Gastrocnemius medialis (tissue), 4 donors: ENCODE measurements around the gene LRP11. TPM values are rescaled to one million over a fixed set of nuclear protein-coding genes. Genes with fewer than 3 reads are reported as not detected.

Experiments
- ATAC-seq, 2 donors: fragments of 150-250 bp; one replicate each; pipeline ENCODE4 v1.9.1; 2016
- DNase-seq, 2 donors: peaks; one replicate each; pipeline ENCODE4 v3.0.0-alpha.2; 2019
- H3K27ac ChIP-seq, 4 donors: fragments of 200-600 bp; sonication (generic); 1 replicate in 1 of 4; 2 replicates in 3 of 4; pipeline ENCODE4 v1.5.1; 2016 to 2018; ENCODE audit warnings: mild to moderate bottlenecking in 2 of 4, moderate library complexity in 1 of 4
- H3K27me3 ChIP-seq, 3 donors: fragments of 200-600 bp; sonication (generic) in 2 of 3; 1 replicate in 1 of 3; 2 replicates in 2 of 3; pipeline versions ENCODE4 v1.5.1 to v1.6.0; 2016 to 2019; ENCODE audit warnings: mild to moderate bottlenecking in 1 of 3, moderate library complexity in 1 of 3
- H3K36me3 ChIP-seq, 2 donors: fragments of 200-600 bp; sonication (generic) in 1 of 2; one replicate each; pipeline ENCODE4 v1.5.1; 2017 to 2018
- H3K4me1 ChIP-seq, 2 donors: fragments of 200-600 bp; sonication (generic) in 1 of 2; one replicate each; pipeline ENCODE4 v1.5.1; 2016 to 2017; ENCODE audit warnings: mild to moderate bottlenecking in 2 of 2
- H3K4me3 ChIP-seq, 4 donors: fragments of 200-600 bp; sonication (generic) in 3 of 4; 1 replicate in 1 of 4; 2 replicates in 3 of 4; pipeline ENCODE4 v1.5.1; 2016 to 2019; ENCODE audit warnings: mild to moderate bottlenecking in 2 of 4
- H3K9me3 ChIP-seq, 3 donors: fragments of 200-600 bp; sonication (generic) in 2 of 3; 1 replicate in 1 of 3; 2 replicates in 2 of 3; pipeline ENCODE4 v1.5.1; 2016 to 2019
- POLR2A ChIP-seq, 2 donors: fragments of 450-650 bp; IDR thresholded peaks; one replicate each; pipeline ENCODE4 v1.6.1; 2017; ENCODE audit warnings: antibody characterized with exemption in 2 of 2, mild to moderate bottlenecking in 2 of 2, moderate library complexity in 2 of 2
- in situ Hi-C, 4 donors: fragments of 200-750 bp; cut with MboI; loops; one replicate each; pipeline versions ENCODE4 v1.15.0 to v1.8.0; 2017; ENCODE audit warnings: low sequenced_read_pairs in 4 of 4
- intact Hi-C: fragments of 100-400 bp; cut with DNase I; formaldehyde crosslinking; loops from one replicate; pipeline ENCODE4 v1.15.1; 2023; ENCODE audit warnings: low total_unique reads
- total RNA-seq, 4 donors: library from RNA; depleted of rRNA; stranded (reverse); fragments of >200 nt; gene quantifications; one replicate each; pipeline versions ENCODE4 v1.1.0 to v1.2.3, GENCODE V29; 2016
- TF ChIP-seq, protein P1 (sequence below), 5 experiments: fragments of 450-650 bp in 3 of 5; fragments of 200-600 bp in 2 of 5; sonication (generic) in 2 of 5; IDR thresholded peaks in 4 of 5; conservative IDR thresholded peaks in 1 of 5; 1 replicate in 4 of 5; 2 replicates in 1 of 5; pipeline ENCODE4 v1.5.1; 2016 to 2019; ENCODE audit warnings: antibody characterized with exemption in 5 of 5, mild to moderate bottlenecking in 3 of 5, moderate library complexity in 3 of 5

Gene LRP11
- total RNA-seq, 4 donors from 2014 or later: 5.5 to 19.8 (median 6.1) TPM

DNA sequence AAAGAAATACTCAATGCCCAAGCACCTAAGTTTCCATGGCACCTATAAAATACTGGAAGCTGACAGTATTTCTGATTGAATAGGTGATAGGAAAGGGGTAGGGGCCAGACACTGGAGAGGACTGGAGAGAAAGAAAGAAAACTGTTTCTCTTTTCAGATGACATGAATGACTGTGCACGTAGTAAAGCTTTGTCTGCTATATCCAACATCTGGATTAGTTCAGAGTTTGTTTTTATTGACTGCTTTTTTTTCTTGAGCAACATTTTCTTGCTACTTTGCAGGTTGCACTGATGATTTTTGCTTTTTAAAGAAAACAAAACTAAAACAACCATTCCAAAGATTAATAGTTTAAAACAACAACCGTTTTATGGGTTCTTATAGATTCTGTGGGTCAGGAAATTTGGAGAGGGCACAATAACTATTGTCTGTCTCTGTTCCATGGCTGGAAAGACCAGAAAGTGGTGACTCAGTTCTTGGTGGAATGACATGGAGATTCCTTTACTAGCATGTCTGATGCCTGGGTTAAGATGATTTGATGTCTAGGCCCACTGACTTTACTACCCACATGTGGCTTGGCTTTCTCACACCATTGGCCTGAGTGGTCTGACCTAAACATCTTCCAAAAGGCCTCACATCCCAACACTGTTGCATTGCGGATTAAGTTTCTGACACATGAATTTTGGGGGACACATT is 12.2 kb upstream of the LRP11 start:
- Histone ChIP-seq H3K4me3 (no peak overlapping the region), H3K27ac (no peak overlapping the region), H3K9me3 (no peaks in the 10 kb centered on the region), H3K27me3 (no peaks in the 10 kb centered on the region), H3K36me3 (no peaks in the 10 kb centered on the region), H3K4me1 (no peaks in the 10 kb centered on the region)
- TF ChIP-seq, protein P1, sequence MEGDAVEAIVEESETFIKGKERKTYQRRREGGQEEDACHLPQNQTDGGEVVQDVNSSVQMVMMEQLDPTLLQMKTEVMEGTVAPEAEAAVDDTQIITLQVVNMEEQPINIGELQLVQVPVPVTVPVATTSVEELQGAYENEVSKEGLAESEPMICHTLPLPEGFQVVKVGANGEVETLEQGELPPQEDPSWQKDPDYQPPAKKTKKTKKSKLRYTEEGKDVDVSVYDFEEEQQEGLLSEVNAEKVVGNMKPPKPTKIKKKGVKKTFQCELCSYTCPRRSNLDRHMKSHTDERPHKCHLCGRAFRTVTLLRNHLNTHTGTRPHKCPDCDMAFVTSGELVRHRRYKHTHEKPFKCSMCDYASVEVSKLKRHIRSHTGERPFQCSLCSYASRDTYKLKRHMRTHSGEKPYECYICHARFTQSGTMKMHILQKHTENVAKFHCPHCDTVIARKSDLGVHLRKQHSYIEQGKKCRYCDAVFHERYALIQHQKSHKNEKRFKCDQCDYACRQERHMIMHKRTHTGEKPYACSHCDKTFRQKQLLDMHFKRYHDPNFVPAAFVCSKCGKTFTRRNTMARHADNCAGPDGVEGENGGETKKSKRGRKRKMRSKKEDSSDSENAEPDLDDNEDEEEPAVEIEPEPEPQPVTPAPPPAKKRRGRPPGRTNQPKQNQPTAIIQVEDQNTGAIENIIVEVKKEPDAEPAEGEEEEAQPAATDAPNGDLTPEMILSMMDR (IDR thresholded peaks at IDR 0.05 in 4 of 5, conservative IDR thresholded peaks at IDR 0.05 in 1 of 5): no peak
- no peak for TF ChIP-seq POLR2A (IDR thresholded peaks at IDR 0.05)
- intact Hi-C loops: no loop called here
- ATAC-seq (no peak), DNase-seq (no peak)
- in situ Hi-C loops: no loop called here

DNA sequence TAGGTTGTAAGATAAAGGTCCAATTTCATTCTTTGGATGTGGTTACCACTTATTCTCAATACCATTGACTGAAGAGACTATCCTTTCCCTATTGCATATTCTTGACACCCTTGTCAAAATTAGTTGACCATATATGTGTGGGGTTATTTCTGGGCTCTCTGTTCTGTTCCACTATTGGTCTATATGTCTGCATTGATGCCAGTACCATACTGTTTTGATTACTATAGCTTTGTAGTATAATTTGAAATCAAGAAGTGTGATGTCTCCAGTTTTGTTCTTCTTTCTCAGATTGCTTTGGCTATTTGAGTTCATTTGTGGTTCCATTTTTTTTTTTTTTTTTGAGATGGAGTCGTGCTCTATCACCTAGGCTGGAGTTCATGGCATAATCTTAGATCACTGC is 8.1 kb upstream of the LRP11 start:
- Histone ChIP-seq H3K4me3 (no peak overlapping the region), H3K27ac (no peak overlapping the region), H3K27me3 (no peaks in the 10 kb centered on the region), H3K9me3 (no peaks in the 10 kb centered on the region), H3K36me3 (no peaks in the 10 kb centered on the region), H3K4me1 (no peaks in the 10 kb centered on the region)
- ATAC-seq: no peak
- intact Hi-C loops (no loop called here), in situ Hi-C loops (no loop called here)
- DNase-seq: no peak
- TF ChIP-seq POLR2A (IDR thresholded peaks at IDR 0.05): no peak
- TF ChIP-seq, protein P1 (IDR thresholded peaks at IDR 0.05 in 4 of 5, conservative IDR thresholded peaks at IDR 0.05 in 1 of 5): no peak

DNA sequence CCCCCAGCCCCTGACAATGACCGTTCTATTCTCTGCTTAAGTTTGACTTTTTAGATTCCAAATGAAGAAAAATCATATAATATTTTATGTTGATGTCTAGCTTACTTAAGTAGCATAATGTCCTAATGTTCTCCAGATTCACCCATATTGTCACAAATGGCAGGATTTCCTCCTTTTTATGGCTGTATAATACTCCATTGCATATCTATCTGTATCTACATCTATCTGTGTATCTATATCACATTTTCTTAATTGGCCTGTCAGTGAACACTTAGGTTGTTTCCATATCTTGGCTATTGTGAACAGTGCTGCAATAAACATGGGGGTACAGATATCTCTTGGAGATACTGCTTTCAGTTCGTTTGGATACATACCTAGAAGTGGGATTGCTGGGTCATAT is 7.0 kb upstream of the LRP11 start:
- TF ChIP-seq POLR2A (IDR thresholded peaks at IDR 0.05): no peak
- TF ChIP-seq, protein P1 (IDR thresholded peaks at IDR 0.05 in 4 of 5, conservative IDR thresholded peaks at IDR 0.05 in 1 of 5): no peak
- Histone ChIP-seq H3K4me1 (no peaks in the 10 kb centered on the region), H3K9me3 (no peaks in the 10 kb centered on the region), H3K4me3 (no peak overlapping the region), H3K36me3 (no peaks in the 10 kb centered on the region), H3K27me3 (no peaks in the 10 kb centered on the region), H3K27ac (no peak overlapping the region)
- in situ Hi-C loops: no loop called here
- no peak for ATAC-seq
- intact Hi-C loops: no loop called here
- DNase-seq: no peak

DNA sequence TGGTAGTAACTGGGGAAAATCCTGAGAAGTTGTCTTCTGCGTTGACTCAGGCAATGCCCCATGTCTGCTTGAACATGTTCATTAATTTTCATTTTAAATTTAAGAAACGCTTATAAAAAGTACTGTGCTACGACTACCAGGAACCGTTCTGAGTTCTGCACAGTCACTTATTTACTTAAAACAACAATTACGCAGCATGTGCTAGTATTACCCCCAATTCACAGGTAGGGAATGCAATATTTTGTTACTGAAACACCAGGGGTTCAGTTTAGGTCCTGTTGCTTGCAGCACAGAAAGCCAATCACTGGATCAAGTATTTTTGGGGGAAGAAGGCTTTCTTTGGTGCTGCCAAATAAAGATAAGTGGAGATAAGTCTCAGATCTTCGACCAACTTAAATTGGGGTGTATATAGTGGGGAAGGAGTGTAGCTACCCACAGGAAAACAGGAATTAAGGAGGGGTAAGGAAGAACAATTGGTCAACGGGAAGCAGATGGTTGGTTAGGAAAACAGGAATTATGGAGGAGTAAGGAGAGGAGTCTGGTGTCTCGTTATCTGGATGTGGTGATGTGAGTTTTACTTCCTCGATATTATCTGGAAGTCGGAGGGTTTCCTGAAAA is 5.2 kb upstream of the LRP11 start:
- ATAC-seq (no peak), DNase-seq (no peak)
- TF ChIP-seq, protein P1 (IDR thresholded peaks at IDR 0.05 in 4 of 5, conservative IDR thresholded peaks at IDR 0.05 in 1 of 5): no peak
- Histone ChIP-seq H3K27ac (no peak overlapping the region), H3K9me3 (no peaks in the 10 kb centered on the region), H3K36me3 (no peaks in the 10 kb centered on the region), H3K4me3 (no peak overlapping the region), H3K27me3 (no peaks in the 10 kb centered on the region), H3K4me1 (peaks cover 2 to 5% of the 10 kb centered on the region in 2 donors)
- intact Hi-C loops (loop anchor here (10.0 kb wide), 1 partner anchor 225 kb away; the partner anchor contains the start of gene KATNA1), in situ Hi-C loops (no loop called here)
